Activated T-helper 1 cell treated with Interleukin-2 at 50 U/mL for 16 hours (primary cell): ENCODE results near the gene SPDYE2.
"Not testable (repeated sequence)": the region's sequence is repeated elsewhere in the genome, so short reads cannot be mapped to it uniquely, and the experiment has no call there.

ENCODE experiments used
- DNase-seq: peaks from one replicate; pipeline ENCODE4 v3.0.0-alpha.2; 2020; ENCODE audit warnings: low read depth

SPDYE2 gene, protein sequence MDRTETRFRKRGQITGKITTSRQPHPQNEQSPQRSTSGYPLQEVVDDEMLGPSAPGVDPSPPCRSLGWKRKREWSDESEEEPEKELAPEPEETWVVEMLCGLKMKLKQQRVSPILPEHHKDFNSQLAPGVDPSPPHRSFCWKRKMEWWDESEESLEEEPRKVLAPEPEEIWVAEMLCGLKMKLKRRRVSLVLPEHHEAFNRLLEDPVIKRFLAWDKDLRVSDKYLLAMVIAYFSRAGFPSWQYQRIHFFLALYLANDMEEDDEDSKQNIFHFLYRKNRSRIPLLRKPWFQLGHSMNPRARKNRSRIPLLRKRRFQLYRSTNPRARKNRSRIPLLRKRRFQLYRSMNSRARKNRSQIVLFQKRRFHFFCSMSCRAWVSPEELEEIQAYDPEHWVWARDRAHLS

DNA sequence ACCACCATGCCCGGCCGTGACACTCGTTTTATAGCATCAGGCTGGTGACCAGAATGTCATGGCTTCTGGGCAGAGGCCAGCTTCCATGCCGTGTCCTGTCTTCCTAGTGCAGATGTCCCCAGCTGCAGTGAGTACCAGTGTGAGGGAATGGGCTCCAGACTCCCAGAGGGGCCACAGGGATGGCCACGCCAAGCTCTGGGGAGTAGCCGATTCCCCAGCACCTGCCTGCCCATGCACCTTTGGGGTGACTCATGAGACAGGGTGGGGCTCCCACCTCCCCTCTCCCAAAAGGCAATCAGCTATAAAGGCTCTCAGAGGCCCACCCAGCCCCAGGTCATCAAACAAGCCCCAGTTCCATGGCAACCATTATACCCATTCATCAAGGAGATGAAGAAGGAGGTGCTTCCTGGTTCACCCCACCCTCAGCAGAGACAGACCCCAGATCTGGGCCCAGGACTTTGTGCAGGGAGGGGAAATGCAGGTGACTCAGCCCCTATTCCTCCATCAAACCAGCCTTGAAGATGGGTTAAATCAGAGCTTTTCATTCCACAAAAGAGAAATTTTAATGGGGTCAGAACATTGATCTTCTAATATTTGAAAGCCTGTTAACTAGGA lies at the start of gene SPDYE2:
TSS of gene SPDYE2 (plus strand) at position 419 of the 615 bp plus-strand sequence. CDS start 2,030 bp downstream, outside the sequence.
- not testable (repeated sequence) for DNase-seq

- not testable (repeated sequence) for DNase-seq
Observed at GRCh38 chr7:102503141-102503540, 47.9 kb upstream of the SPDYE2 start.

DNA sequence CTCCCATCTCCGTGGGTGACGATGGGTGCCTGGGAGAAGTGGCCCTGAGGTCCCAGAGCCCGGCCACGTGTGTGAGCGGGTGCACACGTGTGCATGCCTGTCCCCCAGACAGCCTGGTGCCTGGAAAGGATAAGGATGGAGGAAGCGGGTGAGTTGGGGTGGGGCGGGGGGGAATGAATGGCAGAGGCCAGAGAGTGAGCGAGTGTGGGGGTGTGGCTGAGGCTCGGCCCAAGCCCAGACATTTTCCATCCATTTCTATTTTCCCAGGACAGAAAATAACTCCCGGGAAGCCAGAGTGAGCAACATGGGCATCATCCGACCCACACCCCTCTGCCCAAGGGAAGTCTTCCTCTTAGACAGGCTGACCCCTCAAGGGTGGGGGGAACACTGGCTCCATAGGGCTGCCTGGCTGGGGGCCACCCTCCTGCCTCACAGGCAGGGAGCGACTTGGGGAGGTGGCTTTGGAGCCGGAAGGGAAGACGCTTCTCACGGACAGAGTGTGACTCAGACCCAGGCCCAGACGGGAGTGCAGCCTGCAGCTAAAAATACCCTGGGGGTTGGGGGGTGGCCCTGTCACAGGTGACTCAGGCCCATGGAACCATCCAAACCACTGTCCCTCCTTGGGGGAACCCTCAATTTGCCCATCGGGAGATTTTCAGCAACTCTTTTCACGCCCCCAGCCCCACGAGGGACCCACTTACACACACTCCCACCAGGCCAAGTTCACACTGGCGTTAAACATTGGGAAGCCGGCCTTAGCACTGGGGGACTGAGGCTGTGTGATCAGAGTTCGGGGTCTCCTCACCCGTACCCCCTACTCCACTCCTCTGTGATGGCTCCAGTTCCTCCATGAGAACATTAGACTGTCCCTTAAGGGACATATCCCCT lies 45.5 kb upstream of the SPDYE2 start:
- DNase-seq: not testable (repeated sequence)

DNA sequence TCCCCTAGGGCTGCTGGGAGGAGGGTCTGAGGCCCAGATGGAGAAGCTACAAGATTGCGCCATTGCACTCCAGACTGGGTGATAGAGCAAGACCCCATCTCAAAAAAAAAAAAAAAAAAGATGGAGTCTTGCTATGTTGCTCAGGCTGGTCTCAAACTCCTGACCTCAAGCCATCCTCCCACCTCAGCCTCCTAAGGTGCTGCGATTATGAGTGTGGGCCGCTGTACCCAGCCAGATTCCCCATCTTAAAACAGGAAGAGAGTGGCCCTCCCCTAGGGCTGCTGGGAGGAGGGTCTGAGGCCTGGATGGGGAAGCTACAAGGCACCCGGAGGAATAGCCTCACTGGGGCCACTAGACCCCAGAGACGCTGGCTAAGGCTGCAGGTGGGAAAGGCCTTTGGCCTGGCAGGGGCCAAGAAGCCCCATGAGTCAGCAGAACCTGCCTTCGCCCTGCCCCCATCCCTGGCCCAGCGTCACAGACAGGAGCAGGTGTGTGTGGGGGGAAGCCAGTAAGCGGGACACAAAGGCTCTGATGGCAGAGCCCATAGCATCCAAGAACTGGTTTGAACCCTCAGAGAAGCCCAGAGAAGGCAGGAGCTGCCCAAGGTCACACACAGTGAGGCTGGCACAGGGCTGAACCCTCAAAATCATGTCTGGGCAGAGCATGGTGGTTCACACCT lies 43.5 kb upstream of the SPDYE2 start:
- not testable (repeated sequence) for DNase-seq

DNA sequence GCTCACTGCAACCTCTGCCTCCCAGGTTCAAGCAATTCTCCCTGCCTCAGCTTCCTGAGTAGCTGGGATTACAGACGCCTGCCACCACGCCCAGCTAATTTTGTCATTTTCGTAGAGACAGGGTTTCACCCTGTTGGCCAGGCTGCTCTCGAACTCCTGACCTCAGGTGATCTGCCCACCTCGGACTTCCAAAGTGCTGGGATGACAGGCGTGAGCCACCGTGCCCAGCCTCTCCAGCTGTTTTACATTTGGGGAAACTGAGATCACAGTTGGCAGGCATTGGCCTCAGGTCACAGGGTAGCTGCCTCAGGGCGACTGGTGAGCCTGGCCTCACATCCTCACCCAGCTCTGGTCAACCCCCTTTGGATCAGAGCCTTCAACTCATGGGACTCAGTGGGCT lies 40.5 kb upstream of the SPDYE2 start:
- not testable (repeated sequence) for DNase-seq

DNA sequence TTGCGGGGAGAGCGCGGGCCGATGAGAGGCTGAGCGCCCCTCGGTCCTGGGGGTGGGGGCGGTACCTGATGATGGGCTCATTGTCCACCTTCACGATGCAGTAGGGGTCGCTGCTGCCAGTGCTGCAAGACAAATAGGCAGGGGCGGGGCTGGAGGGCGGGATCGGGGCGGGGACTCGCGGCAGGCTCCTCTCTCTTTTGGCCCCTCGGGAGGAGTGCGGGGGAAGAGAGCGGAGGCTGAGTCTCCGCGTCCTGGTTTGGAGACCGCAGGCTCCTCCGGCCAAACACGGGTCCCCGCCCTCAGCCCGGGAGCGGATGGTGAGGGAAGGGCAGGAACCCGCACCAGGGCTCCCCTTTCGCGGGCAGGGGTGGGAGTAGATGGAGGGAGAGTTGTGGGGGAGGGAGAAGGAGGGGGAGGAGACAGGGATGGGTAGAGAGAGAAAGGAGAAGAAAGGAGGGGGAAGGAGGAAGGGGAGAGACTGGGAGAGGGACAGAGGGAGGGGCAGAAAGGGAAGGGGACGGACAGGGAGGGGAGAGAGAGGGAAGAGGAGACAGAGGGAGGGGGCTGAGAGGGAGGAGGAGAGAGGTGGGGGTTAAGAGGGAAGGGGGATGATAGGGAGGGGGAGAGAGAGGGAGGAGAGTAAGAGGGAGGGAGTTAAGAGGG lies 39.0 kb upstream of the SPDYE2 start:
- not testable (repeated sequence) for DNase-seq

DNA sequence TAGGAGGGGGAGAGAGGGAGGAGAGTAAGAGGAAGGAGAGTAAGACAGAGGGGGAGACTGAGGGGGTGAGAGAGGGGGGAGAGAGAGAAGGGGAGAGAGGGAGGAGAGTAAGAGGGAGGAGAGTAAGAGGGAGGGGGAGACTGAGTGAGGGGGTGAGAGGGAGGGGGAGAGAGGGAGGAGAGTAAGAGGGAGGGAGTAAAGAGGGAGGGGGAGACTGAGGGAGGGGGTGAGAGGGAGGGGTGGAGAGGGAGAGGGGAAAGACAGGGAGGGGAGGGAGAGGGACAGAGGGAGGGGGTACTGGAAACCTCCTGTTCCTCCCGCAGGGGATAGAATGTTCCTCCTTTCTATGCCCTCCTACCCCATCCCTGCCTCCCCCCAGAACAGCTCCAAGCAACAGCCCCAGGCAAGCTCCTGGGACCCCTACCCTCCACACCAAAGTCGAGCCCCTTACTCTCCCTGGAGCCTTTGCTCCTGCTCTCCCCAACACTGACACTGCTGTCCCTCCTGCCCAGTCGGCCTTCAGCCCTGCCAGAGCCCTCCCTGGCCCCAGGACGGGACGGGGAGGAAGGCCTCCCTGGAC lies 38.3 kb upstream of the SPDYE2 start:
- not testable (repeated sequence) for DNase-seq

- not testable (repeated sequence) for DNase-seq
Observed at GRCh38 chr7:102514881-102515721, 35.9 kb upstream of the SPDYE2 start.

DNA sequence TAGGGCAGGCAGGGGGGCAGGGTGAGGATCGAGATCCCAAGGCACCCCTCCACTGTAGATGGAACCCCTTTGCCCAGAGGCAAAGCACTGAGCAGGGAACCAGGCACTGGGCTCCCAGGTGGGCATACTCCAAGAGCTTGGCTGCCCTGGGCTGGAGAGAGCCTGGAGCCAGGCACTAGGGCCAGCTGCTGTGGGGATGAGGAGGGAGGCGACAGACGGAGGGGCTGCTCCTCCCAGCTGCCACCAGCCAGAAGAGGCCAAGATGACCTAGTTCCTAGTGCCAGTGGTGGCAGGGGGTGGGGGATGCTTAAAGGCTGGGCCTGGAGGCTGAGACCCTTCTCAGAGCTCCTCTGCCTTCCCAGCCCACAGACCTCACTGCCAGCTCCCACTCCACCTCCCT lies 35.1 kb upstream of the SPDYE2 start:
- DNase-seq: not testable (repeated sequence)

GRCh38 chr7:102516951-102517350 lies 34.1 kb upstream of the SPDYE2 start:
- not testable (repeated sequence) for DNase-seq

DNA sequence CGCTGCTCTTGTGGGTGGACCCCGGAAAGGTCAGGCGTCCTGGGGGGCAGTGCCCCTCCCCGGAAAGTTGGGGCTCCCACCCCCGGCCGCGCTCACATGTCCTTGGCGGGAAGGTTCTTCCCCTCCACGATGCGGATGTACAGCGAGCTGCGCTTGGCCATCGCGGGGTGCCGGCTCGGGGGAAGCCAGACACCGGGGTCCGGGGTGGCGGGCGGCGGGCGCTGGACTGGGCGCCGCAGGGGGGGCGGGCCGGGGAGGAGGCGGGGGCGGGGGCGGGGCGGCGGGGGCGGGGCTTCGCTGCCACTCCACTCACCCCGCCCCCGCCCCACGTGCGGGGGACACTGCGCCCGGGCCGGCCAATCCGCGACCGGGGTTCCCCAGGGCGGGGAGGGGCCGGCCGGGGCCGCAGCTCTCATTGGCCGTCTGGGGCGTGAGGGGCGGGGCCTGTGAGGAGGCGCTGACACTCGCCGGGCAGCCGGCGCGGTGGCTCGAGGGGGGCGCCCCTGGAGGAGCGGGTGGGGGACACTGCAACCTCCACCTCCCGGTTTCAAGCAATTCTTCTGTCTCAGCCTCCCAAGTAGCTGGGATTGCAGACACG lies 33.4 kb upstream of the SPDYE2 start, which contains the start of gene RASA4B:
TSS of gene RASA4B (minus strand) at position 228 of the 598 bp plus-strand sequence. CDS start at position 161, 67 bp downstream.
- not testable (repeated sequence) for DNase-seq

GRCh38 chr7:102520797-102521196 lies 30.2 kb upstream of the SPDYE2 start:
- not testable (repeated sequence) for DNase-seq

DNA sequence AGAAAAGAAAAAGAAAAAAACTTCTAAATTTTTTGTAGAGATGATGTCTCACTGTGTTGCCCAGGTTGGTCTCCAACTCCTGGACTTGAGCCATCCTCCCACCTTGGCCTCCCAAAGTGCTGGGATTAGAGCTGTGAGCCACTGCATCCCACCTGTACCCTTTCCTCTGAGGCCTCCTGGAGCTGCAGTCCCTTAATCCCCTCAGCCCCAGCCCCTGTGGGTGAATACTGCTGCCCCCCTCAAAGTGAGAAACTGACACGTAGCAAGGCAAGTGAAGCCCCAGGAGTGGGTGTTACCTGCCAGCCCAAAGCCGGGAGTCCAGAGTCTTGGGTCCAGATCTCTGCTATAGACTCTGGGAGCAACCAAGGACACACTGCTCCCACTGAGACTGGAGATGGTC lies 26.2 kb upstream of the SPDYE2 start:
- not testable (repeated sequence) for DNase-seq

- not testable (repeated sequence) for DNase-seq
Observed at GRCh38 chr7:102527182-102527581, 23.8 kb upstream of the SPDYE2 start.

GRCh38 chr7:102527822-102528793 lies 22.9 kb upstream of the SPDYE2 start:
- DNase-seq: not testable (repeated sequence)

DNA sequence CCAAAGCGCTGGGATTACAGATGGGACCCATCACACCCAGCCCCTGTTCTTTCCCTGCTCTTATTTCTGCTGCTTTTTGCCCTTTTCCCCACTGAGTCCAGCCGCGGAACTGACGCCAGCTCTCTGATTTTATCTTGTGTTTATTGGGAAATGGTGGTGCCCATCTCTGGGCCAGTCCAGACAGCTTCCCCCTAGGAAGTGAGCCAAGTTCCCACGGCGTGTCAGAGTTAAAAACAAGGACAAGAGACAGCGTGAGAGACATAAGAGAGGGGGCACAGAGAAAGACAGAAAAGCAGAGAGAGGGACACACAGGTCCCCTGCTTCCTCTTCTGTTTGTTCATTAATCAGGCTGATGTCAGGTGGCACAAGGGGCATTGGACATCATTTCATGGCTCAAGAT lies 19.4 kb upstream of the SPDYE2 start:
- DNase-seq: not testable (repeated sequence)

- not testable (repeated sequence) for DNase-seq
Observed at GRCh38 chr7:102532127-102532526, 18.9 kb upstream of the SPDYE2 start.

DNA sequence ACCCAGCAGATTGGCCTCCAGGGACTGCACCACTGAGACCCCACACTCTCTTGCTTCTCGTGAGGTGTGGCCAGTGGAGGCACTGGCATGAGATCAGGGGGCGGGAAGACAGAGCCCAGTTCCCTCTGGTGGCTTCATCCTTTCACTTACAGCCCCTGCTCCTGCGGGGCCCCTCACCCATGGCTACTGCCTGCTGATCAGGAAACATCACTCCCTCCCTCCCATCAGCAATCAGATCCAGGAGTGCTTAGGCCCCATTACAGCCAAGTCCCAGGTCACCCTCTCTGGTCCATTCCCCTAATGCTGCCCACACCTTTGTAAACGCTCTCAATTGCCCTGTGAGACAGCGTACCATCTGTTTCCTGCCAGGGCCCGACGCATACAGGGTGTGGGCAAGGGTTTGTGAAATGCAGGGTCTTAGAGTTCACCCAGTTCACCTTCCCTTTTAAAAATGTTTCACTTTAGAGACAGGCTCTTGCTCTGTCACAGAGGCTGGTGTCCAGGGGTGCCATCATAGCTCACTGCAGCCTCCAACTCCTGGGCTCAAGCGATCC lies 15.9 kb upstream of the SPDYE2 start:
- not testable (repeated sequence) for DNase-seq
